ENCODE results near the gene BAG5. TPM values are rescaled to one million over a fixed set of nuclear protein-coding genes. Genes with fewer than 3 reads are reported as not detected.

BAG5 gene
- polyA plus RNA-seq, 3 donors from 2014 or later = 23.5 to 58.7 (median 36.5) TPM

- Mint-ChIP-seq H3K4me1 (no peaks in the 10 kb centered on the region), H3K27me3 (ENCODE audit: low read depth in 3 of 3) (peaks cover 0 to 4% (median 0%) of the 10 kb centered on the region in 3 donors), H3K4me3 (no peak overlapping the region), H3K36me3 (no peaks in the 10 kb centered on the region), H3K9me3 (no peaks in the 10 kb centered on the region), H3K27ac (no peak overlapping the region)
- no peak for DNase-seq
Measured at GRCh38 chr14:103540821-103541708, 21.4 kb downstream of the BAG5 start.

GRCh38 chr14:103539056-103539825 lies 23.2 kb downstream of the BAG5 start:
- H3K9me3 Mint-ChIP-seq = no peaks in the 10 kb centered on the region
- H3K27ac Mint-ChIP-seq = no peak overlapping the region
- H3K4me3 Mint-ChIP-seq = no peak overlapping the region
- no peak for DNase-seq
- no peaks in the 10 kb centered on the region for H3K36me3 Mint-ChIP-seq
- no peaks in the 10 kb centered on the region for H3K4me1 Mint-ChIP-seq
- H3K27me3 Mint-ChIP-seq (ENCODE audit: low read depth in 3 of 3) = peaks cover 0 to 3% (median 0%) of the 10 kb centered on the region in 3 donors

- DNase-seq = no peak
- Mint-ChIP-seq H3K36me3 (no peaks in the 10 kb centered on the region), H3K27ac (no peak overlapping the region), H3K9me3 (no peaks in the 10 kb centered on the region), H3K4me3 (no peak overlapping the region), H3K27me3 (ENCODE audit: low read depth in 3 of 3) (peaks cover 0 to 3% (median 0%) of the 10 kb centered on the region in 3 donors), H3K4me1 (no peaks in the 10 kb centered on the region)
Measured at GRCh38 chr14:103538291-103539055, 24.0 kb downstream of the BAG5 start.

- H3K9me3 Mint-ChIP-seq = no peaks in the 10 kb centered on the region
- H3K27ac Mint-ChIP-seq = no peak overlapping the region
- no peak for DNase-seq
- peaks cover 0 to 3% (median 0%) of the 10 kb centered on the region in 3 donors for H3K27me3 Mint-ChIP-seq (ENCODE audit: low read depth in 3 of 3)
- no peaks in the 10 kb centered on the region for H3K36me3 Mint-ChIP-seq
- no peak overlapping the region for H3K4me3 Mint-ChIP-seq
- no peaks in the 10 kb centered on the region for H3K4me1 Mint-ChIP-seq
Measured at GRCh38 chr14:103537175-103537990, 25.1 kb downstream of the BAG5 start.

DNA sequence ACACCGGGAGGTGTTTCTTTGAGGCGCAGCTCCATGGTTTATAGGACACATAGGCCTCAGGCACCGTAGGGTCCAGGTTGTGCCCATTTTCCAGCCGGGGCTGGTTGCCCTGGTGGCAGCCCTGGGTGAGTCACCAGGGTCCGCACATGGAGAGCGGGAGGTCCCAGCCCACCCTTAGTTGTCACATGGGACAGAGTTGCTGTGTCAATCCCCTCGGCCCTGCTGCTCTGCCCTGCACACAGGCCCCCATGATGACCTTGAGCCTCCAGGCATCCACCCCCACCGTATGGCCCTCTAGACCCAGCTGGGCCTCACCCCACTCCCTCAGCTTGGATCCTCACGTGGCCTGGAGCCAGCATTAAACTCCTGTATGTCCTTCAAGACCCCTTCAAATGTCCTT lies 25.8 kb downstream of the BAG5 start:
- Mint-ChIP-seq H3K4me3 (no peak overlapping the region), H3K27me3 (ENCODE audit: low read depth in 3 of 3) (peaks cover 0 to 3% (median 0%) of the 10 kb centered on the region in 3 donors), H3K9me3 (no peaks in the 10 kb centered on the region), H3K27ac (peak overlapping the region in 1 of 6 donors; percentile 40), H3K4me1 (peaks cover 0 to 3% of the 10 kb centered on the region in 2 donors), H3K36me3 (no peaks in the 10 kb centered on the region)
- no peak for DNase-seq

- Mint-ChIP-seq H3K4me3 (no peak overlapping the region), H3K27ac (no peak overlapping the region), H3K27me3 (ENCODE audit: low read depth in 3 of 3) (peaks cover 0 to 3% (median 1%) of the 10 kb centered on the region in 3 donors), H3K9me3 (no peaks in the 10 kb centered on the region), H3K4me1 (peaks cover 0 to 7% of the 10 kb centered on the region in 2 donors), H3K36me3 (no peaks in the 10 kb centered on the region)
- DNase-seq = no peak
Measured at GRCh38 chr14:103535891-103536565, 26.4 kb downstream of the BAG5 start.

DNA sequence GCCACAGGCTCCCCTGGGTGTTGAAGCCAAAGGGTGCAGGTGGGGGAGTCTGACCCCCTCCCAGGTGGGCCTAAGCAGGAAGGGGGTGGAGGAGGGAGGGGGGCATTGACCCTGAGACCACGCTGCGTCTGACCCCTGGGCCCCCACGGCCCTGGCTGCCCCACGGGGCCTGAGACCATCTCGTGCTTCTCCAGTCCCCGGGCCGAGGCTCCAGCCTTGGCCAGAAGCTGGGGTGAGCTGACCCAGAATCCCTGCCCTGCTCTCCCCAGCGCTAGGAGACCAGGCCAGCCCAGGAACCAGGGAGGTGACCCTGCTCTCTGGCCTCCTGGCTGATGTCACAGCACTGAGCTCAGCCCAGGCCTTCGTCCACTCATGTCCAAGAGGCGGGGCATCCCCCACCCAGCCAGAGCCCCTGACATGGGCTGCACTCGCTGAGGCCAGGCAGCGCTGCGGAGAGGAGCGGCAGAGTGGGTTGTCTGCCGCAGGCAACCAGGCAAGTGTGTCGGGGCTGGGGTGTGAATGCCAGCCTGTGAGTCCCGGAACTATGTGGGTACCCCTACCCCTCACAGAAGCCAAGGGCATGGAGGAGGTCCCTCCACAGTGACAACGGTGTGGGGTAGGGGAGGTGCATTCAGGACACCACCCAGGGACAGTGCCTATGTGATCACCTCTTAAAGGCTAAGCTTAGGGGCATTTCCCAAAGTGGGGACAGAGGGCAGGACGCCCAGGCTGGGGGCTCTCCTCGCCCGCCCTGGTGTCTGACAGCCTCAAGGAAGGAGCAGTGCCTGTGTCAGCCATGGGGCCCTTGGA lies 27.2 kb downstream of the BAG5 start:
- H3K9me3 Mint-ChIP-seq = no peaks in the 10 kb centered on the region
- H3K27me3 Mint-ChIP-seq (ENCODE audit: low read depth in 3 of 3) = peaks cover 2 to 3% (median 2%) of the 10 kb centered on the region in 3 donors
- H3K4me3 Mint-ChIP-seq = no peak overlapping the region
- peaks cover 3 to 11% of the 10 kb centered on the region in 2 donors for H3K4me1 Mint-ChIP-seq
- no peaks in the 10 kb centered on the region for H3K36me3 Mint-ChIP-seq
- no peak for DNase-seq
- H3K27ac Mint-ChIP-seq = no peak overlapping the region

GRCh38 chr14:103534576-103535061 lies 27.8 kb downstream of the BAG5 start:
- H3K27ac Mint-ChIP-seq = no peak overlapping the region
- no peak overlapping the region for H3K4me3 Mint-ChIP-seq
- no peaks in the 10 kb centered on the region for H3K9me3 Mint-ChIP-seq
- peaks cover 10 to 18% of the 10 kb centered on the region in 2 donors for H3K4me1 Mint-ChIP-seq
- no peaks in the 10 kb centered on the region for H3K36me3 Mint-ChIP-seq
- peaks cover 2 to 4% (median 4%) of the 10 kb centered on the region in 3 donors for H3K27me3 Mint-ChIP-seq (ENCODE audit: low read depth in 3 of 3)
- DNase-seq = no peak

- no peak overlapping the region for H3K4me3 Mint-ChIP-seq
- no peak overlapping the region for H3K27ac Mint-ChIP-seq
Measured at GRCh38 chr14:103533999-103534575, 28.4 kb downstream of the BAG5 start.

DNA sequence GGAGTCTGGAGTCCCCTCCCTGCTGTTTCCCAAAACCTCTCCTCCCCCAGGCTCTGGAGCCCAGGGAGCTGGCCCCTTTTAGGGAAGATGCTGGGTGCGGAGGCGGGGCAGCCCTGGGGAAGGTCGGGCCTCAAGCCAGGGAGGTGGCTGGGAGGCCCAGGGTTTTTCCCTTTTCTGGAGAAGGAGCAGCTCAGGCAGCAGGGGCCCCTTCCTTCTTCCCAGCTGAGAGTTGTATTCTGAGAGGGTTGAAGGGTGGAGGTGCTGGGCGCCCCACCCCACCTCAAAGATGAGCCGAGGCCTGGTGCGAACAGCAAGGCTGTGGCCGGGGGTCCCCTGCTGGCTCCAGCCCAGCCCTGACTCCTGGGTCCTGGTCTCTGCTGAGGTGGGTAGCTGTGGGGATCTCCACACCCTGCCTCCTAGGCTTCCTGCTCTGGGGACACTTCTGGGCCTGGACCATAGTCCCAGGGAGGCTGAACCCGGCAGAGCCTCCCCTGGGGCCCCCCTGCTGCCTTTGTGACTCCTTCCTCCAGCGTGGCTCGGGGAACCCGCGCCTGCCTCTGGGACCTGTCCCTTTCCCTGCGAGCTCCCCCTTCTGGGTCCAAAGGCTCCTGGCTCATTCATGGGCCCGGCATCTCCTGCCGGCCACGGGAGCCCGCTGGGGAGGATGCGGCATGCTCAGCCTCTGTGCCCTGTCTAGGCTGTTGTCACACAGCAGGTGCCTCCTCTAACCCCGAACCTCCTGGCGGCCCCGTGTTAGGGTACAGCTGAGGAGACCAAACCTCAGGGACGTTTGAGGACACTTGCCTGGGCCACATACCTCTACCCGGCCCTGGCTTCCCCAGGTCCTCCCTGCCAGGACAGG lies 29.1 kb downstream of the BAG5 start:
- H3K36me3 Mint-ChIP-seq = no peaks in the 10 kb centered on the region
- H3K4me1 Mint-ChIP-seq = peaks cover 19 to 25% of the 10 kb centered on the region in 2 donors
- no peaks in the 10 kb centered on the region for H3K9me3 Mint-ChIP-seq
- peaks cover 10 to 11% (median 10%) of the 10 kb centered on the region in 3 donors for H3K27me3 Mint-ChIP-seq (ENCODE audit: low read depth in 3 of 3)
- H3K27ac Mint-ChIP-seq = no peak overlapping the region
- no peak overlapping the region for H3K4me3 Mint-ChIP-seq
- DNase-seq = no peak

More at GRCh38 chr14:103533999-103534575, 28.4 kb downstream of the BAG5 start:
- Mint-ChIP-seq H3K36me3 (no peaks in the 10 kb centered on the region), H3K27me3 (ENCODE audit: low read depth in 3 of 3) (peaks cover 6 to 8% (median 7%) of the 10 kb centered on the region in 3 donors), H3K9me3 (no peaks in the 10 kb centered on the region), H3K4me1 (peaks cover 14 to 21% of the 10 kb centered on the region in 2 donors)
- no peak for DNase-seq
